ENCODE results near the gene SSX2IP.

The SSX2IP gene, protein sequence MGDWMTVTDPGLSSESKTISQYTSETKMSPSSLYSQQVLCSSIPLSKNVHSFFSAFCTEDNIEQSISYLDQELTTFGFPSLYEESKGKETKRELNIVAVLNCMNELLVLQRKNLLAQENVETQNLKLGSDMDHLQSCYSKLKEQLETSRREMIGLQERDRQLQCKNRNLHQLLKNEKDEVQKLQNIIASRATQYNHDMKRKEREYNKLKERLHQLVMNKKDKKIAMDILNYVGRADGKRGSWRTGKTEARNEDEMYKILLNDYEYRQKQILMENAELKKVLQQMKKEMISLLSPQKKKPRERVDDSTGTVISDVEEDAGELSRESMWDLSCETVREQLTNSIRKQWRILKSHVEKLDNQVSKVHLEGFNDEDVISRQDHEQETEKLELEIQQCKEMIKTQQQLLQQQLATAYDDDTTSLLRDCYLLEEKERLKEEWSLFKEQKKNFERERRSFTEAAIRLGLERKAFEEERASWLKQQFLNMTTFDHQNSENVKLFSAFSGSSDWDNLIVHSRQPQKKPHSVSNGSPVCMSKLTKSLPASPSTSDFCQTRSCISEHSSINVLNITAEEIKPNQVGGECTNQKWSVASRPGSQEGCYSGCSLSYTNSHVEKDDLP

DNA sequence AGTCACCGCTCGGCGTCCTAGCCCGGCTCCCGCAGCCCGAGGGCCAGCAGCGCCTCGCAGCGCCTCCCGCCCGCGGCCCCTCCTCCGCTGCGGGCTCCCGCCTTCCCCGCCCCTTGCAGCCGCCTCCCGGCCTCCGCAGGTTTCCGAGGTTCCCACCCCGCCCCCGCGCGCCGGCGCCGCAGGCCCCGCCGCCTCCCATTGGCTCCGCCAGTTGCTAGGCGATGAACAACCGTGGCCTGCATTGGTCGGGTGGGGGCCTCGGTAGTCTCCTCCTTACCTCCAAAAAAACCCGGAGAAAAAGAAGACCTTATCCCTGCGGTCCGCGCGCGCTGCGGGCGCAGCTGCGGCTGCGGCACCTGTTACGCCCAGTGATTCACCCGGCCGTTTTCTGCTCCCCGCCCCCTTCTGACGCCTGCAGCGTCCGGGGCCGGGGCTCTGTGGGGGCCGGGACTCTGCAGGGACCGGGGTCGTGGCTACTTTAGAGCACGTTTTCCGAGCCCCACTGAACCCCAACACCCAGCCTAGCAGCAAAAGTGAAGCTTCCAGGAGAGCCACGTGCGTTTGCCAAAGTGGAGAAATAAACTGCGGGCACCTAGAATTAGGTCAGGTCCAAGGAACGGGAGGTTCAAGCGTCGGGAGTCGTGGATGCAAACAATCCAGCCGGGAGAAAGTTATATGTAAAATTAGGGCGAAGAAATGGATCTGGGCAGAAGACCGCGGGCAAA is at the start of gene SSX2IP:
SSX2IP (minus strand) TSS at position 65 of the 725 bp plus-strand sequence. CDS start 19,242 bp downstream, outside the sequence.
- Histone ChIP-seq H3K36me3 (ENCODE audit: control insufficient read depth, insufficient read depth, low read length) (no peaks in the 10 kb centered on the region), H3K4me3 (replicated peaks; ENCODE audit: low read depth, low read length) (peak within 1 kb of the TSS; percentile 77), H3K27me3 (replicated peaks; ENCODE audit: control insufficient read depth, insufficient read depth, low read length) (no peaks in the 10 kb centered on the region)
- peak; percentile 96 for DNase-seq (ENCODE audit: extremely low read depth, insufficient read length)
- TF ChIP-seq CTCF (IDR thresholded peaks at IDR 0.05; ENCODE audit: insufficient read depth, low read length, poor library complexity, severe bottlenecking), result no peak

DNA sequence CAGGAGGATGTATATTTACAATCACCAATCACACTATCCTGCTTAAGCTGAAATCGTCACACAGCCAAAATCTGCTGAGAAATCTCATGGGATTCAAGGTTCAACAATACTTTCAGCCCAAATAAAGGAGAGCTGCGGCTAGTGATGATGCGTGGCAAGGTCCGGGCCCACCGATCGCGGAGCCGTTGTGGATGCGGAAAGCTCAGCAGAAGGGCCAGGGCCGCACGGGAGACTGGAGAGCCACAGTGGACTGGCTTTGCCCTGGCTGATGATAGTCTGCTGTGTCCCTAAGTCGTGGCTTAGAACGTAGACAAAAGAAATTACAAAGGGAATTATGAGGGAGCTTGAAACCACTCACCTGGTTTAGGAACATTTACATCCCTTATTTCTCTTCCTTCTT is 48.0 kb upstream of the SSX2IP start:
- Histone ChIP-seq H3K27me3 (replicated peaks; ENCODE audit: control insufficient read depth, insufficient read depth, low read length) (no peaks in the 10 kb centered on the region), H3K36me3 (ENCODE audit: control insufficient read depth, insufficient read depth, low read length) (no peaks in the 10 kb centered on the region), H3K4me3 (replicated peaks; ENCODE audit: low read depth, low read length) (no peak overlapping the region)
- no peak for TF ChIP-seq CTCF (IDR thresholded peaks at IDR 0.05; ENCODE audit: insufficient read depth, low read length, poor library complexity, severe bottlenecking)
- no peak for DNase-seq (ENCODE audit: extremely low read depth, insufficient read length)

DNA sequence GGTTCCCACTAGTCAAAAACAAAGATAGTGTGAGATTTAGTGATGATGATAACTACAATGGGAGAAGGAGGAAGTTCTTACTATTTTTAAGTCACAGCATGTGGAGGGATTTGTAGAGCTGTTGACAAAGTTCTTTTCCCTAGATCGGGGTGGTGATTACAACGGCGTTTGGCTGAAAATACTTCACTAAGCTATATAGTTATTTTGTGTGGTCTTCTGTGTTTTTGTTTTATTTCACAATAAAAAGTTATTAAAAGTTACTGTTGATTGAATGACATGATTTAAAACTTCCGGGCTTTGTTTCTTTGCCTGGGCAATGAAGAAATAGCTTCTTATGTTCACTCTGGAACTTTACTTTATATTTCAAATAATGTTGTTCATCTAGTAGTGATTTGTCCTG is 47.3 kb upstream of the SSX2IP start:
- DNase-seq (ENCODE audit: extremely low read depth, insufficient read length), result no peak
- H3K27me3 ChIP-seq (replicated peaks; ENCODE audit: control insufficient read depth, insufficient read depth, low read length), result no peaks in the 10 kb centered on the region
- H3K36me3 ChIP-seq (ENCODE audit: control insufficient read depth, insufficient read depth, low read length), result no peaks in the 10 kb centered on the region
- no peak for TF ChIP-seq CTCF (IDR thresholded peaks at IDR 0.05; ENCODE audit: insufficient read depth, low read length, poor library complexity, severe bottlenecking)
- no peak overlapping the region for H3K4me3 ChIP-seq (replicated peaks; ENCODE audit: low read depth, low read length)

GRCh38 chr1:84736944-84737343 is 46.7 kb upstream of the SSX2IP start:
- no peaks in the 10 kb centered on the region for H3K36me3 ChIP-seq (ENCODE audit: control insufficient read depth, insufficient read depth, low read length)
- DNase-seq (ENCODE audit: extremely low read depth, insufficient read length), result no peak
- H3K4me3 ChIP-seq (replicated peaks; ENCODE audit: low read depth, low read length), result no peak overlapping the region
- no peak for TF ChIP-seq CTCF (IDR thresholded peaks at IDR 0.05; ENCODE audit: insufficient read depth, low read length, poor library complexity, severe bottlenecking)
- no peaks in the 10 kb centered on the region for H3K27me3 ChIP-seq (replicated peaks; ENCODE audit: control insufficient read depth, insufficient read depth, low read length)

DNA sequence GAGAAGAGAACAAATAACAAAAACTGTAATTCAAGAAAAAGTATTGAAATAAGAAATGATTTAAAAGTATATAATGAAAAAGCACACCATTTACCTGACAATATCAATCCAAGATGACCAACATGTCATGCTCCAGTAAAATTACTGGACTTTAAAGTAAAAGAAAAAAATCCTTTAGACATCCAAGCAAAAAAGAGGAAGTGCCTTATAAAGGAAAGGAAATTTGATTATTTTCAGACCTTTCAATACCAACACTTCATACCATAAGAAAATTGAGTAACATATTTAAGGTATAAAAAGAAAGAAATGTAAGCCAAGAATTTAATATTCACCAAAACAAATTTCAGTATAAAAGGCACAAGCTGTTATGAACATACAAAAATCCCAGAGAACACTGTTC is 46.2 kb upstream of the SSX2IP start:
- Histone ChIP-seq H3K36me3 (ENCODE audit: control insufficient read depth, insufficient read depth, low read length) (no peaks in the 10 kb centered on the region), H3K4me3 (replicated peaks; ENCODE audit: low read depth, low read length) (no peak overlapping the region), H3K27me3 (replicated peaks; ENCODE audit: control insufficient read depth, insufficient read depth, low read length) (no peaks in the 10 kb centered on the region)
- no peak for TF ChIP-seq CTCF (IDR thresholded peaks at IDR 0.05; ENCODE audit: insufficient read depth, low read length, poor library complexity, severe bottlenecking)
- no peak for DNase-seq (ENCODE audit: extremely low read depth, insufficient read length)
